ENCODE results near the gene EMD.

- TF ChIP-seq EP300 (IDR thresholded peaks at IDR 0.05) (no peak), POLR2A (IDR thresholded peaks at IDR 0.05) (no peak)
Measured at GRCh38 chrX:154411981-154412340, 32.9 kb downstream of the EMD start.
